ENCODE results near the gene RBM39.
"Not testable (repeated sequence)": the region's sequence is repeated elsewhere in the genome, so short reads cannot be mapped to it uniquely, and the experiment has no call there.

RBM39 gene

GRCh38 chr20:35697696-35698297 lies 44.3 kb downstream of the RBM39 start:
- no peaks in the 10 kb centered on the region for H3K27me3 ChIP-seq (ENCODE audit: control insufficient read depth, insufficient read depth, low read length)
- H3K36me3 ChIP-seq (ENCODE audit: control insufficient read depth, insufficient read depth, low read length), result peaks cover 6% of the 10 kb centered on the region
- H3K4me1 ChIP-seq (ENCODE audit: control insufficient read depth, insufficient read depth, low read length), result peaks cover 11% of the 10 kb centered on the region
- no peak overlapping the region for H3K9ac ChIP-seq (ENCODE audit: low read length)
- no peak overlapping the region for H3K27ac ChIP-seq (ENCODE audit: low read depth, low read length)
- peak overlapping the region; percentile 91 for H3K4me3 ChIP-seq (ENCODE audit: low read length)

GRCh38 chr20:35695978-35696377 lies 46.1 kb downstream of the RBM39 start:
- no peaks in the 10 kb centered on the region for H3K36me3 ChIP-seq (ENCODE audit: control insufficient read depth, insufficient read depth, low read length)
- H3K27me3 ChIP-seq (ENCODE audit: control insufficient read depth, insufficient read depth, low read length), result no peaks in the 10 kb centered on the region
- no peak overlapping the region for H3K27ac ChIP-seq (ENCODE audit: low read depth, low read length)
- H3K4me3 ChIP-seq (ENCODE audit: low read length), result no peak overlapping the region
- H3K4me1 ChIP-seq (ENCODE audit: control insufficient read depth, insufficient read depth, low read length), result peaks cover 11% of the 10 kb centered on the region
- H3K9ac ChIP-seq (ENCODE audit: low read length), result no peak overlapping the region

- Histone ChIP-seq H3K4me1 (ENCODE audit: control insufficient read depth, insufficient read depth, low read length) (peaks cover 10% of the 10 kb centered on the region), H3K27ac (ENCODE audit: low read depth, low read length) (no peak overlapping the region), H3K9ac (ENCODE audit: low read length) (no peak overlapping the region), H3K27me3 (ENCODE audit: control insufficient read depth, insufficient read depth, low read length) (no peaks in the 10 kb centered on the region), H3K4me3 (ENCODE audit: low read length) (no peak overlapping the region), H3K36me3 (ENCODE audit: control insufficient read depth, insufficient read depth, low read length) (peaks cover 2% of the 10 kb centered on the region)
Observed at GRCh38 chr20:35695245-35695749, 46.8 kb downstream of the RBM39 start.

- H3K27ac ChIP-seq (ENCODE audit: low read depth, low read length), result no peak overlapping the region
- no peaks in the 10 kb centered on the region for H3K4me1 ChIP-seq (ENCODE audit: control insufficient read depth, insufficient read depth, low read length)
- no peak overlapping the region for H3K9ac ChIP-seq (ENCODE audit: low read length)
- H3K4me3 ChIP-seq (ENCODE audit: low read length), result no peak overlapping the region
- no peaks in the 10 kb centered on the region for H3K27me3 ChIP-seq (ENCODE audit: control insufficient read depth, insufficient read depth, low read length)
- H3K36me3 ChIP-seq (ENCODE audit: control insufficient read depth, insufficient read depth, low read length), result peaks cover 15% of the 10 kb centered on the region
Observed at GRCh38 chr20:35690265-35690664, 51.8 kb downstream of the RBM39 start.

- H3K4me1 ChIP-seq (ENCODE audit: control insufficient read depth, insufficient read depth, low read length); H3K4me3 ChIP-seq (ENCODE audit: low read length); H3K9ac ChIP-seq (ENCODE audit: low read length); H3K27me3 ChIP-seq (ENCODE audit: control insufficient read depth, insufficient read depth, low read length); H3K27ac ChIP-seq (ENCODE audit: low read depth, low read length): not testable (repeated sequence)
- peaks cover 15% of the 10 kb centered on the region for H3K36me3 ChIP-seq (ENCODE audit: control insufficient read depth, insufficient read depth, low read length)
Observed at GRCh38 chr20:35686872-35687271, 55.2 kb downstream of the RBM39 start.

GRCh38 chr20:35685368-35685767 lies 56.7 kb downstream of the RBM39 start:
- not testable (repeated sequence) for H3K27ac ChIP-seq (ENCODE audit: low read depth, low read length); H3K4me1 ChIP-seq (ENCODE audit: control insufficient read depth, insufficient read depth, low read length); H3K4me3 ChIP-seq (ENCODE audit: low read length); H3K9ac ChIP-seq (ENCODE audit: low read length); H3K27me3 ChIP-seq (ENCODE audit: control insufficient read depth, insufficient read depth, low read length)
- peaks cover 14% of the 10 kb centered on the region for H3K36me3 ChIP-seq (ENCODE audit: control insufficient read depth, insufficient read depth, low read length)

GRCh38 chr20:35681960-35682359 lies 60.1 kb downstream of the RBM39 start:
- Histone ChIP-seq H3K27ac (ENCODE audit: low read depth, low read length) (peak overlapping the region; percentile 27), H3K9ac (ENCODE audit: low read length) (no peak overlapping the region), H3K36me3 (ENCODE audit: control insufficient read depth, insufficient read depth, low read length) (no peaks in the 10 kb centered on the region), H3K4me1 (ENCODE audit: control insufficient read depth, insufficient read depth, low read length) (no peaks in the 10 kb centered on the region), H3K4me3 (ENCODE audit: low read length) (no peak overlapping the region), H3K27me3 (ENCODE audit: control insufficient read depth, insufficient read depth, low read length) (no peaks in the 10 kb centered on the region)

- Histone ChIP-seq H3K36me3 (ENCODE audit: control insufficient read depth, insufficient read depth, low read length) (no peaks in the 10 kb centered on the region), H3K27me3 (ENCODE audit: control insufficient read depth, insufficient read depth, low read length) (no peaks in the 10 kb centered on the region), H3K9ac (ENCODE audit: low read length) (no peak overlapping the region), H3K4me1 (ENCODE audit: control insufficient read depth, insufficient read depth, low read length) (no peaks in the 10 kb centered on the region), H3K4me3 (ENCODE audit: low read length) (no peak overlapping the region), H3K27ac (ENCODE audit: low read depth, low read length) (no peak overlapping the region)
Observed at GRCh38 chr20:35680452-35681183, 61.4 kb downstream of the RBM39 start.

- Histone ChIP-seq H3K36me3 (ENCODE audit: control insufficient read depth, insufficient read depth, low read length) (peaks cover 15% of the 10 kb centered on the region), H3K27me3 (ENCODE audit: control insufficient read depth, insufficient read depth, low read length) (no peaks in the 10 kb centered on the region), H3K9ac (ENCODE audit: low read length) (no peak overlapping the region), H3K27ac (ENCODE audit: low read depth, low read length) (no peak overlapping the region), H3K4me3 (ENCODE audit: low read length) (no peak overlapping the region), H3K4me1 (ENCODE audit: control insufficient read depth, insufficient read depth, low read length) (no peaks in the 10 kb centered on the region)
Observed at GRCh38 chr20:35674921-35675320, 67.1 kb downstream of the RBM39 start.

- H3K36me3 ChIP-seq (ENCODE audit: control insufficient read depth, insufficient read depth, low read length), result peaks cover 15% of the 10 kb centered on the region
- H3K4me1 ChIP-seq (ENCODE audit: control insufficient read depth, insufficient read depth, low read length), result no peaks in the 10 kb centered on the region
- no peak overlapping the region for H3K4me3 ChIP-seq (ENCODE audit: low read length)
Observed at GRCh38 chr20:35673884-35674283, 68.2 kb downstream of the RBM39 start.

GRCh38 chr20:35669681-35670080 lies 72.4 kb downstream of the RBM39 start:
- H3K9ac ChIP-seq (ENCODE audit: low read length), result no peak overlapping the region
- H3K4me3 ChIP-seq (ENCODE audit: low read length), result no peak overlapping the region
- H3K36me3 ChIP-seq (ENCODE audit: control insufficient read depth, insufficient read depth, low read length), result peaks cover 15% of the 10 kb centered on the region
- no peak overlapping the region for H3K27ac ChIP-seq (ENCODE audit: low read depth, low read length)
- H3K27me3 ChIP-seq (ENCODE audit: control insufficient read depth, insufficient read depth, low read length), result no peaks in the 10 kb centered on the region
- H3K4me1 ChIP-seq (ENCODE audit: control insufficient read depth, insufficient read depth, low read length), result no peaks in the 10 kb centered on the region

More at GRCh38 chr20:35673884-35674283, 68.2 kb downstream of the RBM39 start:
- no peak overlapping the region for H3K27ac ChIP-seq (ENCODE audit: low read depth, low read length)
- H3K9ac ChIP-seq (ENCODE audit: low read length), result no peak overlapping the region
- no peaks in the 10 kb centered on the region for H3K27me3 ChIP-seq (ENCODE audit: control insufficient read depth, insufficient read depth, low read length)

GRCh38 chr20:35669221-35669620 lies 72.8 kb downstream of the RBM39 start:
- no peak overlapping the region for H3K4me3 ChIP-seq (ENCODE audit: low read length)
- H3K27me3 ChIP-seq (ENCODE audit: control insufficient read depth, insufficient read depth, low read length), result no peaks in the 10 kb centered on the region
- peaks cover 13% of the 10 kb centered on the region for H3K36me3 ChIP-seq (ENCODE audit: control insufficient read depth, insufficient read depth, low read length)
- no peaks in the 10 kb centered on the region for H3K4me1 ChIP-seq (ENCODE audit: control insufficient read depth, insufficient read depth, low read length)
- no peak overlapping the region for H3K9ac ChIP-seq (ENCODE audit: low read length)
- H3K27ac ChIP-seq (ENCODE audit: low read depth, low read length), result no peak overlapping the region

- Histone ChIP-seq H3K4me1 (ENCODE audit: control insufficient read depth, insufficient read depth, low read length) (peaks cover 14% of the 10 kb centered on the region), H3K4me3 (ENCODE audit: low read length) (no peak overlapping the region), H3K9ac (ENCODE audit: low read length) (no peak overlapping the region), H3K27me3 (ENCODE audit: control insufficient read depth, insufficient read depth, low read length) (no peaks in the 10 kb centered on the region), H3K27ac (ENCODE audit: low read depth, low read length) (no peak overlapping the region), H3K36me3 (ENCODE audit: control insufficient read depth, insufficient read depth, low read length) (no peaks in the 10 kb centered on the region)
Observed at GRCh38 chr20:35665949-35666288, 76.1 kb downstream of the RBM39 start.

All from rectal smooth muscle tissue (tissue), 1 donor.